HG03442 (cell line): ENCODE data around the gene PCSK5.
"Not testable (repeated sequence)": the region's sequence is repeated elsewhere in the genome, so short reads cannot be mapped to it uniquely, and the experiment has no call there.

Source experiments
- ATAC-seq: cut with Tn5 transposase; IDR thresholded peaks from one replicate; pipeline ENCODE4 v1.9.1; 2021; ENCODE audit warnings: mild to moderate bottlenecking, moderate library complexity; ENCODE audit not compliant: unreplicated experiment

PCSK5 gene

DNA sequence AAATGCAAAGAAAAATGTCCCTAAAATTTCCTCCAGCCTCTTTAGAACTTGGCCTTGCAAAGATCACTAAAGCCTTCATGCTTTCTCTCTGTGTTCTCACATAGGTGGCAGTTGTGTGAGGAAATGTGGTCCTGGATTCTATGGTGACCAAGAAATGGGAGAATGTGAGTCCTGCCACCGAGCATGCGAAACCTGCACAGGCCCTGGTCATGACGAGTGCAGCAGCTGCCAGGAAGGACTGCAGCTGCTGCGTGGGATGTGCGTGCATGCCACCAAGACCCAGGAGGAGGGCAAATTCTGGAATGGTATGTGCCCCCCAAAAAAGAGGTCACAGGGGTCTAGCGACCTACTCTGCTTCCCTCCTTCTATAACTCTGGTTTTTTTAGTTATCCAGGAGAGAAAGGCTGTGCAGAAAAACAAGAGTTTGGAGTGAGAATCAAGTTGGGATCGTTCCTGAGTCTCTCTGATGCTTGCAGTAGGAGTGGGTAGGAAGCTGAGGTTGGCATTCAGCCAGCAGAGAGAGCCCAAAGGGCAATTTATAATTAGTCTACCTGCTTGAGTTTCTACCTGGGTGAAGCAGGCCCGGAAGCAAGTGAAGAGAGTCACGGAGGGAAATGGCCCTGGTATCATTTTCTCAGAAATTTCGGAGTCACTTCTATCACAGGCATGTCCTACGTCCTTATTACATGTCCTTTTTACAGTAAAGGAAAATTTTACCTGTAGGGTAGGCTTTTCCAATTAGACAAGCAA is 406.3 kb downstream of the PCSK5 start:
- ATAC-seq: no peak

DNA sequence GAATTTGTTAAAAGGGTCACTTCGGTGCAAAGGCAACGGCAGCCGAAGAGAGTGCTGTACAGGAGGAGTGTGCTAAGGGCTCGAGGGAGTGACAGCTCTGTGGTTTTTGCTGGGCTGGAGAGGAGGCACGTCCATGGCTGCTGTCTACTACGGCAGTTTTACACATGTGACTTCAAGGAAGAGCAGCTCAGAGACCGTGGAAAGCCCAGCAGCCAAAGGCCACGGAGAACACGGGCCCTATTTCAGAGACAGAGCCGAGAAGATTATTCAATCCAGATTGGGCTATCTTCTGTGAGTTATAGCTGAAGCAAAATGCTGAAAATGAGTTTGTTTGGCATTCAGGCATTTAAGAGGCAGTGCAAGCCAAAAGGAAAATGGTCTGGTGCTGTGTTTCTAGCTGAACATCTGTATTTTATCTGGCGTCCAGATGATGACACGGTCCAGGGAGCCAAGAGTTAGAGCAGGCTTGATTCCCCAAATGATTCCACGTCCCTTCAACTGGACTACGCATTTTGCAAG is 407.3 kb downstream of the PCSK5 start:
- no peak for ATAC-seq

GRCh38 chr9:76298521-76299144 is 408.2 kb downstream of the PCSK5 start:
- no peak for ATAC-seq

DNA sequence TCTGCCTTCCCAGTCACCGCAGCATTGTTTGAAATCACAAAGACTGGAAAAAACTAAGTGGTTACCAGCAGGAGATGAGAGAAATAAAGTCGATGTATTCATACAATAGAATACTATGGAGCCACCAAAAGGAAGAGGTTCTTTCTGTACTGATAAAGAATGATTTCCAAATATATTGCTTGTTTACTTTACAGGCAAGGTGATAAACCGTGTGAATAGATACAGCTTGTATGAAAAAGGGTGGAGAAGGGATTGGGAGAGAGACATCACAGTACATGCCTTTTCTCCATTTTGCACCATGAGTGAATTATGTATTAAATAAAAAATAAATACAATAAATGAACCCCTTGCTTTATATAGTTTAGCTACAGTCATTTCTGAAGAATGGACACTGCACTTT is 412.1 kb downstream of the PCSK5 start:
- ATAC-seq: no peak

DNA sequence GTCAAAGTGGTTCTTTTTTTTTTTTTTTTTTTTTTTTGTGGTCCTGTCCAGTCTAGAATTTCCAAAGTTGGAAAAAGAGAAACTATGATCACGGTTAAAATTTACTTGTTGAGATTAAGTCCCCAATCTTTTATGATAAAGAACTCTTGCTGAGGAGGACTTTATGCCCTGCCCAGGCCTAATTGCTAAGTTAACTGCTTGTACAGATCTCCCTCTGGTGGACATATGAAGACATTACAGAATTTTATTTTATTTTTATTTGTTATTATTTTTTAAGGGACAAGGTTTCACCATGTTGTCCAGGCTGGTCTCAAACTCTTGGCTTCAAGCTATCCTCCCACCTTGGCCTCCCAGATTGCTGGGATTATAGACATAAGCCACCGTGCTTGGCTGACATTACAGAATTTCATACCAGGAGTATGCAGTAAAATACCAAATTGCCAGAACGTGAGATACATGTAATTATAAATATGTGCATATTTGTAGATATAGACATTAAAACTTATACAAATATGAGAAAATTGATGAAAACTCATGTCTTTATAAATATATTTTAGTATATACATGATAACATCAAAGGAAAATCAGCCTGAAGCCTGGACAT is 412.6 kb downstream of the PCSK5 start:
- peak; percentile 69 for ATAC-seq

- ATAC-seq: not testable (repeated sequence)
Observed at GRCh38 chr9:76307047-76307446, 416.6 kb downstream of the PCSK5 start.

DNA sequence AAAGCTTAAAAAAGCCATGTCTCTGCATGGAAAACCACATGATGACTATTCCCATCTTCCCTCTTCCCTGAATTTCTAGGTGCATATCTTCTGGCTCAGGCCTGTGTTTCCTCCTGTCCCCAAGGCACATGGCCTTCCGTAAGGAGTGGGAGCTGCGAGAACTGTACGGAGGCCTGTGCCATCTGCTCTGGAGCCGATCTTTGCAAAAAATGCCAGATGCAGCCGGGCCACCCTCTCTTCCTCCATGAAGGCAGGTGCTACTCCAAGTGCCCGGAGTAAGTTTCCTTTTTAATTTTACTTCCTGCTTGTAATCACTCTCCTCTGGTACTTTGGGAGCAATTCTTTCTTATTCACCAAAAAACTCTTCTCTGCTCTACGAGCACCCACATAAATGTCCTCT is 420.1 kb downstream of the PCSK5 start:
- ATAC-seq: no peak

- no peak for ATAC-seq
Observed at GRCh38 chr9:76310991-76311390, 420.5 kb downstream of the PCSK5 start.

GRCh38 chr9:76311537-76311936 is 421.1 kb downstream of the PCSK5 start:
- no peak for ATAC-seq

- ATAC-seq: no peak
Observed at GRCh38 chr9:76313771-76314170, 423.3 kb downstream of the PCSK5 start.

- no peak for ATAC-seq
Observed at GRCh38 chr9:76314321-76314720, 423.8 kb downstream of the PCSK5 start.

- no peak for ATAC-seq
Observed at GRCh38 chr9:76316069-76316468, 425.6 kb downstream of the PCSK5 start.

DNA sequence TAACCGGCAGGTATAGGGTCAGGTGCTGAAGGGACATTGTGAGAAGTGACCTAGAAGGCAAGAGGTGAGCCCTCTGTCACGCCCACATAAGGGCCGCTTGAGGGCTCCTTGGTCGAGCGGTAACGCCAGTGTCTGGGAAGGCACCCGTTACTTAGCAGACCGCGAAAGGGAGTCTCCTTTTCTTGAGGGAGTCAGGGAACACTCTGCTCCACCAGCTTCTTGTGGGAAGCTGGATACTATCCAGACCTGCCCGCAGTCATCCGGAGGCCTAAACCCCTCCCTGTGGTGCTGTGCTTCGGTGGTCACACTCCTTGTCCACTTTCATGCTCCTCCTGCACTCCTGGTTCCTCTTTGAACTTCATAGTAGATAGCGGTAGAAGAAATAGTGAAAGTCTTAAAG is 429.0 kb downstream of the PCSK5 start:
- not testable (repeated sequence) for ATAC-seq

DNA sequence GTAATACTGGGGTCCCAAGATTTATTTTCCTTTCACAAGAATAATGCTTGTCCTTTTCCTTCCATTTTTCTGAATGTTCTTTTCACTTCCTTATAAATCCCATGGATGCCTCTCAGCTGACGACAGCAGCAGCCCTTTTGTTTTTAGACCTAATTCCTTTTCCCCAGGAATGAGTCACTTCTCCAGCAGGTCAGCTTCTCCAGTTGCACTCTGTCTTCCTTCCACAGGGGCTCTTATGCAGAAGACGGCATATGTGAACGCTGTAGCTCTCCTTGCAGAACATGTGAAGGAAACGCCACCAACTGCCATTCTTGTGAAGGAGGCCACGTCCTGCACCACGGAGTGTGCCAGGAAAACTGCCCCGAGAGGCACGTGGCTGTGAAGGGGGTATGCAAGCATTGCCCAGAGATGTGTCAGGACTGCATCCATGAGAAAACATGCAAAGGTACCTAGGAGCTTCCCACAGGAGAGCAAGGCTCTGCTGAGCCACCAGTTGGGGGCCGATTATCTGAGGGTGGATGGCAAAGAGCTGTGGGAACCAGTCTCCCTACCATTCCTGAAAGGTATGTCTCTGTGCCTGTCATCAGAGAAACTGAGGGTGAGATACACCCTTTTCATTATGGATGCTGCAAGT is 430.8 kb downstream of the PCSK5 start:
- ATAC-seq: no peak

DNA sequence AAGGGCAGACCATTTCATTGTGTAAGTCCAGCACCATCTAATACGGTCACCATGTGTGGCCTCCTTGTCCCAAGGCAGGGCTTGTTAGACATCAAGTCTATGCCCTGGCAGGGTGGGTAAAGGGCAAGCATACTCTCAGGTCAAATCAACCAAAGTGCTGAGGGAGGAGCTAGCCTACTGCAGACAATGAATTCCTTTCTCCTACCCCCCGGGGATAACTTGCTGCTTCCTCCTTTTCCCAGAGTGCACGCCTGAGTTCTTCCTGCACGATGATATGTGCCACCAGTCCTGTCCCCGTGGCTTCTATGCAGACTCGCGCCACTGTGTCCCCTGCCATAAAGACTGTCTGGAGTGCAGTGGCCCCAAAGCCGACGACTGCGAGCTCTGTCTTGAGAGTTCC is 432.3 kb downstream of the PCSK5 start:
- no peak for ATAC-seq

DNA sequence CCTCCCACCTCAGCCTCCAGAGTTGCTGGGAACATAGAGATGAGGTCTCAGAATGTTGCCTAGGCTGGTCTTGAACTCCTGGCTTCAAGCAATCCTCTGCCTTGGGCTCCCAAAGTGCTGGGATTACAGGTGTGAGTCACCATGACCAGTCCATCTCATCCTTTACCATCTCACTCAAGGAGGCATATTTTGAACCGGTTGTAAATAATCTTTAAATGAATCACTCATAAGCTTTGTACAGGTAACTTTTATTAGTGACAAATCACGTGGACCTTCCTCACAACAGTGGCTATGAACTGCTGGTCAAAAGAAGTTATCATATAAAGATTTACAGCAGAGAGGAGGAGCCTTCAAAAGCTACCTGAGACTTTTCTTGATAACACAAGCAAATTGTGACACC is 433.0 kb downstream of the PCSK5 start:
- no peak for ATAC-seq

DNA sequence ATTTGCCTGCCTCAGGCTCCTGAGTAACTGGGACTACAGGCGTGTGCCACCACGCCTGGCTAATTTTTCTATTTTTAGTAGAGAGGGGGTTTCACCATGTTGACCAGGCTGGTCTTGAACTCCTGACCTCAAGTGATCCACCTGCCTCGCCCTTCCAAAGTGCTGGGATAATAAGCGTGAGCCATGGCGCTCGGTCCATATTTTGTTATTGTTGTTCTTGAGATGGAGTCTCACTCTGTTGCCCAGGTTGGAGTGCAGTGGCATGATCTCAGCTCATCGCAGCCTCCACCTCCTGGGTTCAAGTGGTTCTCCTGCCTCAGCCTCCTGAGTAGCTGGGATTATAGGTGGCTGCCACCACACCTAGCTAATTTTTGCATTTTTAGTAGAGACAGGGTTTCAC is 433.6 kb downstream of the PCSK5 start:
- ATAC-seq: not testable (repeated sequence)

DNA sequence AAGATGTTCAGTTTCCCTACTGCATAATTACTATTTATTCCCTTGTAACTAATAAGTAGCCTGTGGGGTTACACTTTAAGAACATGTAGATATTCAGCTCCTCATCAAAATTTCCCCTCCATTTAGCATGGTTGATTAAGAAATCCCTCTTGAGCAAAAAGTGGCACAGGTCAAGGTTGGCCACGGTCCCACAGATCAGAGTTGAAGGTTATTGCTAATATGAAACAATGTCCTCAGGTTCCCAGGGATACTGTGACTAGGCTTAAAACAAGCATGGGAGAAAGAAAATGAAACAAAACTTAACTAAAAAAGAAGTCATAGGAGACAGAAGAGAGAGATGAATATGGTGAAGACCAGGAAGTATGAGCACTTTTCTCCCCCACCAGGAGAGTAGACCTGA is 439.6 kb downstream of the PCSK5 start:
- ATAC-seq: no peak

DNA sequence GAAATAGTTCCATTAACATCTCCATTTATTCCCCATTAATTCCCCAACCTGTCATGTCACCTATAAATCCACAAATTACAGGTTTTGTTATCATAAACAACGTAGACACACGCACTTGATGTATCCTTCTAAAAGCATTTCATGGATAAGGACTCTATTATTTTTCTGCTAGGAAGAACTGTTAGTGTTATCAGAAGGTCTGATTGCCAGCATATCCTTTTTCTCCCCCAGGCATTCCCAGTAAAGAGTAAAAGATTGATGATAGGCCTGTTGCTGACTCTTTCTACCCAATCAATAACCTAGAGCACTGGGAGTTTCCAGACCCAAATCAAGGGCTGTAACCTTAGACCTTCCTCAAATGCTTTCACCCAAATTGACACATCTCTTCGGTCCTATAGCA is 442.9 kb downstream of the PCSK5 start:
- no peak for ATAC-seq

DNA sequence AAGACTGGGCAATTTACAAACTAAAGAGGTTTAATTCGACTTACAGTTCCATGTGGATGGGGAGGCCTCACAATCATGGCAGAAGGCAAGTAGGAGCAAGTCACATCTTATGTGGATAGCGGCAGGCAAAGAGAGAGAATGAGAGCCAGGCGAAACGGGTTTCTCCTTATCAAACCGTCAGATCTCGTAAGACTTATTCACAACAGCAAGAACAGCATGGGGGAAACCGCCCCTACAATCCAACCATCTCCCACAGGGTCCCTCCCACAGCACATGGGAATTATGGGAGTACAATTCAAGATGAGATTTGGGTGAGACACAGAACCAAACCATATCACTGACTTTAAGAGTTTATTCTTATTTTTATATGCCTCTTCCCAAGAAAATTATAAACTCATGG is 443.5 kb downstream of the PCSK5 start:
- no peak for ATAC-seq

GRCh38 chr9:76336027-76336426 is 445.6 kb downstream of the PCSK5 start:
- no peak for ATAC-seq

DNA sequence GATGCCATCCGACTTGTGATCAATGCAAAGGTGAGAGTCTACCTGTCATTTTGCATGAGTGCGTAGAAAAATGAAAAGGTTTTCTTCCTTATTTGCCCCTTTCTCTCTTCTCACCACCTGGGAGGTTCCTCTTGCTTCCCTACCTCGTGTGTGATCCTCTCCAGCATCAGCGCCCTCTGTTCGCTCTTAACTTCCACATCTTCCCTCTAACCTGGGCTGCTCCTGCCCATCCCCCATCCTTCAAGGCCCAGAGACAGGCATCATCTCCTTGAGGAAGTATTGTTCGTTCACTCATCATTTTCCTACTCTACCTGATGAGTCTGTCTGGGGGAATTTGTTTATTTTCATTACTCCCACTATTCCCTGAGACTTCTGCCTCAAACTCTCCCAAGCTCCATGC is 447.9 kb downstream of the PCSK5 start:
- ATAC-seq: no peak
